GM18909 (cell line): ENCODE data around the gene LRP5.
"Not testable (repeated sequence)": the region's sequence is repeated elsewhere in the genome, so short reads cannot be mapped to it uniquely, and the experiment has no call there.

Experiments
- ATAC-seq: cut with Tn5 transposase; IDR thresholded peaks from one replicate; pipeline ENCODE4 v1.9.1; 2021; ENCODE audit warnings: mild to moderate bottlenecking; ENCODE audit not compliant: unreplicated experiment, poor library complexity

Gene LRP5

DNA sequence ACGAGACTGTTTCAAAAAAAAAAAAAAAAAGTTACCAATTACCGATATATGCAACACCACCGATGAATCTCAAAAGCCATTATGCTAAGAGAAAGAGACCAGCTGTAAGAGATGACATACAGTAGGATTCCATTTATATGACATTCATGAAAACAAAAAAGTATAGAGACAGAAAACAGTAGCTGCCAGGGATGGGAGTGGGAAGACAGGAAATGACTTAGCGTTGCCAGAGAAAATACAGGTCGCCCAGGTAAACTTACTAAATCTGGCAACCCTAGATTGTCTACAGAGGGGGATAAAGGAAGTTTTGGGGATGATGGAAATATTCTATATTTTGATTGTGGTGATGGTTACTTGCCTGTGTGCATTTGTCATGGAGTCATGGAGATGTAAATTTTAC lies 32.7 kb upstream of the LRP5 start:
- no peak for ATAC-seq

DNA sequence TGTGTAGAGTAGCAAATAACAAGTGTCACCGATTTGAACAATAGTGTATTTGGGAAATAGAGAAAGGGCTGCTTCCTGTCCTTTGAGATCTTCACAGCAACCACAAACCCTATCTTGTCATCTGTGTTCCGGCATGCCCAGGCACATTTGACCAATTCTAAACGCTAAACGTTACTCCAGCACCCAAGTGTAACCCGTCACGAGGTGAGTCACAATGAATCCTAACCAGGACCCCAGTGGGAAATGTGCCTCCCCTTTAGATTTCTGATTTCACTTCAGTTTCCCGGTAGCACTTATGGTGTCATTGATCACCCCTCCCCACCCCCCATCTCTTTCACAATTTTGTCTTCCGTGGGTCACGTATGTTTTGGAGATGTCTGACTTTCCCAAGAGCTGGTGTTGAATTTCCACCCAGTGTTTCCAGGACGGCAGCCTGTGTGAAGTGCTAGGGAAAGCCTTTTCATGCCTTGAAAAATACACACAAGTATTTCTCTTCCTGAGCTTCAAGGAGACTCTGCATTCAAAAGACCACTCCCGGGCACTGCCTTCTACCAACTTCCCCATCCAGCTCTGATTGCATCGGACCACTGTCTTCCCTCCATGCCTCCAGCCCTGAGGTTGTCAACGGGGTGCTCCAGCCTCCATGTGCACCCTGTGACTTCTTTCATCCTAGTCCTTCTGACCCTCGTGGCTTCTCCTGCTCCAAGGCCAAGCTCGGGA lies 30.1 kb upstream of the LRP5 start:
- peak; percentile 55 for ATAC-seq

DNA sequence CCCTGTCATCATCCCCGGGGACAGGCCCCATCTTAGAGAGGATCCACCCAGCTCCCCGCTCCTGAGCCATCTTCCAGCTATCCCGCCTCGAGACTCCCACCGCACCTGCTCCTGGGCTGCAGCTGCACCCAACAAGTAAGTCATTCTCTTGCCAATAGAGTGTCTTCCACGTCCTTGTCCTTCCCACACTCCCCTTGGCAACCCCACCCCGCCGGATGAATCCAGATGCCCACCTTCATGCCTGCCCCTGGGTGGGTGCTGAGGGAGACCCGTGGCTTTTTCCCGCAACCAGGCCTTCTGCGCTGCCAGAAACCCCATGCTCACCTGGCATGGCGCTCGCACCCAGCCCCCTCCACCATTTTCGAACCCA lies 29.5 kb upstream of the LRP5 start:
- no peak for ATAC-seq

DNA sequence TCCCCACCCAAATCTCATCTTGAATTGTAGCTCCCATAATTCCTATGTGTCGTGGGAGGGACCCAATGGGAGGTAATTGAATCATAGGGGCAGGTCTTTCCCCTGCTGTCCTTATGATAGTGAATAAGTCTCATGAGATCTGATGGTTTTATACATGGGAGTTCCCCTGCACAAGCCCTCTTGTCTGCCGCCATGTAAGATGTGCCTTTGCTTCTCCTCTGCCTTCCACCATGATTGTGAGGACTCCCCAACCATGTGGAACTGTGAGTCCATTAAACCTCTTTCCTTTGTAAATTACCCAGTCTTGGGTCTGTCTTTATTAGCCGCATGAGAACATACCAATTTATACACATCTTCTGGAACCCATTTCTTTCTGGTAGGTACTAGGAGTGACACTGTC lies 27.8 kb upstream of the LRP5 start:
- not testable (repeated sequence) for ATAC-seq

DNA sequence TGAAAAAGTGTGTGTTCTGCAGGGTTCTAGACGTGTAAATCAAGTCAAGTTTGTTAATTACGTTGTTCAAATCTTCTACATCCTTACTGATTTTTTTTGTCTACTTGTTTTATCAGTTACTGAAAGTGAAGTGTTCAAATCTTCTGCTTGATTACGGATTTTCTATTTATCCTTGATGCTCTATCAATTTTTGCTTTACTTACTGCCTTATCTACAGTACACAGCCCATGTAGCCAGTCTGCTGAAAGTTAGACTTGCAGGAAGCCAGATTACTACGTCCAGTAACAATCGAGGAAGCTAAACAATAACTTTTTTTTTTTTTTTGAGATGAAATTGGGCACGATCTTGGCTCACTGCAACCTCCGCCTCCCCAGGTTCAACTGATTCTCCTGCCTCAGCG lies 25.0 kb upstream of the LRP5 start:
- no peak for ATAC-seq

DNA sequence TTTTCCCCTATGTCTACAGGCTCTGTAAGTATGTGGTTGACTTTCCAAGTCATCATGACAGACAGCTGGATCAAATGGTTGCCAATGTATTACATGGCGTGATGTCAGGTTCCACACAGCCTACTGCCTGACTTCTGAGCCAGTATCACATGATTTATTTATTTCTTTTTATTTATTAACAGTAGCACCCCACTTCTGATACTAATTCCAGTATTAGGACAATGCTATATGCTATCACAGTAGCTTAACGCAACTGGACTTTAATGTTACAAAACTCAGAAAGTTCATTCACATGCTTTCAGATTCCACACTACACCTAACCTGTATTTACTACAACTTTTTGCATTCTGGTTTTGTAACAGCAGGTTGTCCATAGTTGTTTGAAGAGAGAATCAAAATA lies 22.9 kb upstream of the LRP5 start:
- ATAC-seq: no peak

DNA sequence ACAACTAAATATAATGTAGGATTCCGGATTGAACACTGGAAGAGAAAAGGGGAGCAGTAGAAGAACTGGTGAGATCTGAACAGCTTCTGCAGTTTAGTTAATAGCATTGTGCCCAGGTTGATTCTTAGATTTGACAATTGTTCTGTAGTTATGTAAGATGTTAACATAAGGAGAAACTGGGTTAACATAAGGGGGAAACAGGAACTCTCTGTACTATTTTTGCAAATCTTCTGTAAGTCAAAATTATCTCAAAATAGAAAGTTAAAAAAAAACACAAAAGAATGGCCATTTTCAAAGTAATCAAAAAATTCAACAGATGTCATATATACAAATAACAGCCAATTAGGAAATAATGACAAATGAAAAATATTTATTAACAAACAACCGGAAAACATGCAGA lies 18.7 kb upstream of the LRP5 start:
- ATAC-seq: no peak

DNA sequence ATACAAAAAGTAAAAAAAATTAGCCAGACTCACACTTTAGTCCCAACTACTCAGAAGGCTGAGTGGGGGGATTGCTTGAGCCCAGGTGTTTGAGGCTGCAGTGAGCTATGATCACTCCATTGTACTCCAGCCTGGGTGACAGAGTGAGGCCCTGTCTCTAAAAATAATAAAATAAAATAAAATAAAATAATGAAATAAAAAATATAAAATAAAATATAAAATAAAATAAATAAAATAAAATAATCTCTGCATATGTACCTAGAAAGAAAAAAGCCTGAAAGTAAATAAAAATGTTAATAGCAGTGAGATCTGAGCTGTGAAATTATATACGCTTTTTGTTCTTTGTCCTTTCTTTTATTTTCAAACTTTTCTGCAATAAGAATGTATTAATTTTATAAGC lies 17.1 kb upstream of the LRP5 start:
- no peak for ATAC-seq

DNA sequence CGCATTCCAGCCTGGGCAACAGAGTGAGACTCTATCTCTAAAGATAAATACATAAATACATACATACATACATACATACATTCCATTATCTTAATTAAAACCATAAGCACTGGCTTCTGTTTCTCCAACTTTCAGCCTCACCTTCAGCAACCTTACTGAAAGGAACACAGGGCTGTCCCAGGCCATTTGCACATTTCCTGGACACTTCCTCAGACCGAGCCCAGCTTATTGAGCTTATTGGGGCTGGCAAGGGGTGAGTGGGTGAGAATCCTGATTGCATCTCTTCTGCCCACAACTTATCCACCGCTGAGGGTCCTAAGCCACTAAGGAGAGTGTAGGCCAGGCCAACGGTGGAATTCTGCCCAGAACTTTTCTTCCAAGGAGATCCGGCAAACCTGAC lies 16.5 kb upstream of the LRP5 start:
- no peak for ATAC-seq

DNA sequence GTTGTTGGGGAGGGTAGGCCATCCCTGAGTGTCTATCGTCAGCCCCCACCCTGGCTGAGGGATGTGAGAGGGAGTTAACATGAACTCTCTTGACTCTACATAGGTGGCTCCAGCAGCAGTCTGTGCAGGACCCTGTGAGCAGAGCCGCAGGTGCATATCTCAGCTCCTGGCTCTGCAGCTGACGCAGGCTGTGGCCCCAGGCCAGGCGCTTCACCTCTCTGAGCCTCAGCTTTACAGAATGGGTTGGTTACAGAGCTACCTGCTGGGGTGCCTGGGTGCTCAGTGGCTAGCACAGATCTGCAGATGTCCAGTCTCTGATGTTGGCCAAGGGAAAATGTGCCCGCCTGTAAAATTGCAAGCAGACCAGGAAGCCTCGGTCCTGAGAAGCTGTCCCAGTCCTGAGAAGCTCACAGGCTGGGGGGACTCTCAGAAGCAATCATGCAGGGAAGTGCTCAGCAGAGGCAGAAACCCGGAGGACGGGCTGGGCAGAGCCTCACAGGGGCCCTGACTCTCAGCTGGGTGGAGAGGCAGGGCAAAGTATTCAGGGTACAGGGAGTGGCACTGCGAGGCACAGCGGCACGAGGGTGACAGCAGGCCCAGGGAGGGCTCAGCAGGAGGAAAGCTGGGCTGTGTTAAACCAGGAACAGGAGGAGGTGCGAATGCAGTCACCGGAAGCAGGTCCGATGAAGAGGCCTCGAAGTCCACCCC lies 15.9 kb upstream of the LRP5 start:
- ATAC-seq: no peak

DNA sequence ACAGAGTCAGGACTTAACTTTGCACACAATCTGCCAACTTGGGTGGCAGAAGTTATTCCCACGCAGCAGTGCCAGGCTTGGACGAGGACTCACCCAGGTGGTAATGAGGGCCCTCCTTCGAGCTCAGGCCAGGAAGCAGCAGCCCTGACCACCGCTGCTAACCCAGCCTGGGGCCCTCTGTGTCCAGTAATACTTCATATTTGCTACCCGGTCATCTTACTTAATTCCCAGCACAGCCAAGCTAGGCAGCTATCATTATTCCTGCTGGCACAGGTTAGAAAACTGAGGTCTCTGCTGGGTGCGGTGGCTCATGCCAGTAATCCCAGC lies 15.4 kb upstream of the LRP5 start:
- no peak for ATAC-seq

DNA sequence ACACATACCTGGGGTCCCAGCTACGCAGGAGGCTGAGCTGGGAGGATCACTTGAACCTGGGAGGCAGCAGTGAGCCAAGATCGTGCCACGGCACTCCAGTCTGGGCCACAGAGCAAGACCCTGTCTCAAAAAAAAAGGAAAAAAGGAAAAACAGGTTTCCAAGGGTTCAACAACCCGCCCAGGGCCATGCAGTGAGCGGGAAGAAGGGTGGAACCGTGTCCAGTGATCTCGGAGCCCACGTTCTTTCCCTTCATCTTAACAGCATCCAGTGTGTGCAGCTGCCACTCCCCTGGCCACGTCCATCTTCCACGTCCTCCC lies 14.9 kb upstream of the LRP5 start:
- ATAC-seq: no peak

DNA sequence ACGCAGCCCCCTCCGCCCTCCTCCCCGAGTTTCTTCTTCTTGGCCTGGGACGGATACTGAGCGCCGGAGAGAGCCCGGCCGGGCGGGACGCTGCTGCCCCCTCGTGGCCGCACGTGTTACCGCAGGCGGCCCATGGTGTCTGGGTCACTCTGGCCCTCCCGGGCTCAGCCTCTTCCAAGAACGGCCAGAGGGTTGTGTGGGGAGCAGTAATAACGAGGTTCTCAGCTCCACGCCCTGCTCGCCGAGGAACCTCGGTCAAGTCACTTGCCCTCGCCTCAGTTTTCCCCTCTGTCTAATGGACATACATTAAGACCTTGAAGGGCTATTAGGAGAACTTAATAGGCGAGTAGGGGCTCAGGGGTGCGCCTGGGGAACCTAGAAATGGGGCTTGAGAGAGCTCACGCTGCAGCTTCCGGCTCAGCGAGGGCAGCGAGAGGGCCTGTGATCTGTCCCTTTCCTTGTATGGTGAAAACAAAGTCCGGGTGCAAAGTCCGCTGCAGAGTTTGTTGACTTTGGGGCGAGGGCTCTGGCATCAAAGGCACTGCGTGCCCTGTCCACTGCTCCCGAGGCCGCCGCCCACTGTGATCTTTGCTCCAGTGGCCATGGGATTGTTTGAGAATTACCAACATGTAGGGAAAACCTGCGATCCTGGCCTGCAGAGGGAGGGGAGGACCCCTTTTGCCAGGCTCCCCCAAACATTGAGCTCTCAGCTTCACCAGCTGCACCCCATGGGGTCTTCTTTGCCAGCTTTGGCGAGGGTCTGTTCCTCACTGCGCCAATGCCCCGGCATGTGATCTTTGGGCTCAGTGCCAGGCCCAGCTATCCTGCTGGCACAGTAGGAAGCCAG lies 14.4 kb upstream of the LRP5 start:
- peak; percentile 68 for ATAC-seq

DNA sequence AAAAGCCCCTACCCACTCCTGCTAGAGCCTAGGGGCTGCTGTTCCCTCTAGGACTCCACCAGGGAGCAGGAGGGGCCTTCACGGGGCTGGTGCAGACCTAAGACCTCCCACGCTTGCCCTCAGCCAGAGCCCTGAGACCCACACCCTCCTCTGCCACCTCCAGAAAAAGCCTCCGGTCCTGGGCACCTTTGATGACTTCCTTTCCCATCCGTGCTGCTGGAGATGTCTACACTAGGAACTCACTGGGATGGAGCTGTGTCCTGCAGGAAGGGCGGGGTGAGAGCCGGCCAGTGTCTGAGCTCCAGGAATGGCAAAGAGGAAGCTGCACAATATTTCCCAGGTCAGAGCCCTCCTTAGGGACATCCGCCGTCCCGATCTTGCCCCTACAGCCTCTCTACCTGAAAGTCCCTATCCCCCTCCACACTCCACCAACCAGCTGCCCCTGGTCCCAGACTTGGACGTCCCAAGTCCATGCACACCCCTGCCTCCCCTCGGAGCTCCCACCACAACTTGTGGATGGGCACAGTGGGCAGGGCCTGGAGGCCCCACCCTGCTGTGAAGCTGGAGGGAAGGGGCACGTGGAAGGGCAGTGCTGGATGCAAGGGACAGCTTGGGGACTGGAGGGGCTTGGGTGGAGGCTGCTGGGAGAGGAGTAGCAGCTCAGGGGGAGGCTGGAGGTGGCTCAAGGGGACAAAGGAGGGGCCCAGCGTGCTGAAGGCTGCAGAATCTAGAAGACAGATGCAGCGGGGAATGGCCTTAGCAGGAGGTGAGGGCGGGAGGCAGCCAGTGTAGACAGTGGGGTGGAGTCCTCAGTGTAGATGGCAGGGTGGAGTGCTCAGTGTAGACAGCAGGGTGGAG lies 13.5 kb upstream of the LRP5 start:
- ATAC-seq: no peak

DNA sequence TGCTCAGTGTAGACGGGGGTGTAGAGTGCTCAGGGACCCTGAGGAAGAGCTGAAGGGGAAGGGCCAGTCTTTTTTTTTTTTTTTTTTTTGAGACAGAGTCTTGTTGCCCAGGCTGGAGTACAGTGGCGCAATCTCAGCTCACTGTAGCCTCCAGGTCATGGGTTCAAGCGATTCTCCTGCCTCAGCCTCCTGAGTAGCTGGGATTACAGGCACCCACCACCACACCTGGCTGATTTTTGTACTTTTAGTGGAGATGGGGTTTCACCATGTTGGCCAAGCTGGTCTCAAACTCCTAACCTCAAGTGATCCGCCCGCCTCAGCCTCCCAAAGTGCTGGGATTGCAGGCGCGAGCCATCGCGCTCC lies 12.9 kb upstream of the LRP5 start:
- not testable (repeated sequence) for ATAC-seq

DNA sequence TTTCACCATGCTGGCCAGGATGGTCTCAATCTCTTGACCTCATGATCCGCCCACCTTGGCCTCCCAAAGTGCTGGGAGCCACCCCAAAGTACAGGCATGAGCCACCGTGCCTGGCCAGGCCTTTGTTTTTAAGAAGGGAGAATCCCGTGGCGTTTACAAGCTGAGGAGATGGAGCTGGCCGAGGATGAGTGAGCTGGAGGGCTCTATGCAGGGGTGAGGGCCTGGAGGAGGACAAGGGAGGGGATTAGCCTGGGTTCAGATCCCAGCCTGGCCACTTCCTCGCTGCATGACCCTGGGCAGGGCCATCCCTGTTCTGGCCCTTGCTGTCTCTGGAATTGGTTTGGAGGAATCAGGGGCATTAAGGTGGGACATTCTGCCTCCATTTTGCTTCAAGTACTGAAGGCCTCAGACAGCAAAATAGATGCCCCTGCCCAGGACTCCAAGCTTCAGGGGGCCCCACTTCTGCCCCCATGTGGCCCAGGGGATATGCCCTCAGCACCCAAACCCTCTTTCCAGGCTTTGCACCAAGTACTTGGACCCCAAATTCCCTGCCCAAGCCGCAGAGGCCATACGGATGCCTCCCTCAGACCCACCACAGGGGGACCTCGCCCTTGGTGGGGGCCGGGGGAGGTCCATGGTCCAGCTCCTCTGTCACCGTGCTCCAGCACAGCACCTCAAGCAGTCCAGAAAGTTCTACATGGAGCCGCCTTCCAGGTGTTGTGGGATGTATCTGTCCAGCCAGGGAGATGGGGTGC lies 12.1 kb upstream of the LRP5 start:
- no peak for ATAC-seq

DNA sequence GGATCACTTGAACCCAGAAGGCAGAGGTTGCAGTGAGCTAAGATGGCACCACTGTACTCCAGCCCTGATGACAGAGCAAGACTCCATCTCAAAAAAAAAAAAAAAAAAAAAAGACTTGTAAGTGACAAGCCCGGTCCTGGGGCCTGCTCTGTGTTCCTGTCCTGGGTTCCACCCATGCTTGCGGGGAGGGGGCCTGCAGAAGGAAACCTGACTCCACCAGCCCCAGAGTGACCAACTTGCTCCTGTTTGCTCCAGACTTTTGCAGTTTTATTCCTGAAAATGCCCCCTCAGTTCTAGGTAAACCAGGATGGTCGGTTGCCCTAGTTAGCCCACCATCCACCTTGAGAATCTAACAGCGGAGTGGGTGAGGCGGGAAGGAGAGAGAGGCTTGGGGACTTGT lies 10.1 kb upstream of the LRP5 start:
- ATAC-seq: no peak

DNA sequence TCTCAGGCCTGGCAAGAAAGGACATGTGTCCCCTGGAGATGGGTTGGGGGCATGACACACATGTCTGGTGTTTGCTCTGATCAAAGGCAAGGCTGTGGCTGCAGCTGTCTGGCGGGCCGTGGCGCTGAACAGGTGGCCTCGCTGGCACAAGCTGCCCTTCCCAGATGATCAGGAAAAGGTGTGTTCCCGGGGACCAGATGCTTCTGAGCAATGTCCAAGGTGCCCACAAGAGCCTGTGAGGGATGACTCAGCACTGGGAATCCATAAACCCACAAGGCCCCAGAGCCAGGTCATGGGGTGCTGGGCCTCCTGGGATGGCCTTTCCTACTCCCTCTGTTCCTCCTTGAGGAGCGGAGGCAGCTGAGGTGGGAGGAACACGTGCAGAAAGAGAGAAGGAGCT lies 9.7 kb upstream of the LRP5 start:
- no peak for ATAC-seq

DNA sequence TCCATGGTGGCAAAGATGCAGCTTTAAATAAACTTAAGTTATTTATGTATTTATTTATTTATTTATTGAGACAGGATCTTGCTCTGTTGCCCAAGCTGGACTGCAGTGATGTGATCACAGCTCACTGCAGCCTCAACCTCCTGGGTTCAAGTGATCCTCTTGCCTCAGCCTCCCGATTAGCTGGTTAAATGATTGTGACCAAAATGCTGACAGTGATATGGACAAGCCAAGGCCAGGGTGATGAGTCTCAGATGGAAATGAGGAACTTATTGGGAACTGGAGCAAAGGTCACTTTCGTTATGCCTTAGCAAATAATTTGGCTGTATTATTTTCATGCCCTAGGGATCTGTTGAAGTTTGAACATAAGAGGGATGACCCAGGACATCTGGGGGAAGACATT lies 9.3 kb upstream of the LRP5 start:
- ATAC-seq: no peak
